Small intestine (tissue), 7 donors: ENCODE results near the gene SEL1L3. TPM values are rescaled to one million over a fixed set of nuclear protein-coding genes. Genes with fewer than 3 reads are reported as not detected.

Experiments used
- DNase-seq, 2 donors: peaks; one replicate each; pipeline versions ENCODE4 v3.0.0 to v3.0.0-alpha.2; 2013
- FAIRE-seq: peaks from 2 replicates; lab custom pipeline; 2012; peaks lifted over from hg19 to GRCh38; lab: Jason Lieb, UNC
- H3K27ac ChIP-seq, 3 donors: one replicate each; pipeline ENCODE4 v1.5.1; 2013; ENCODE audit warnings: low read length in 2 of 3, mild to moderate bottlenecking in 2 of 3, control low read depth in 1 of 3, inconsistent platforms in 1 of 3, low read depth in 1 of 3, moderate library complexity in 1 of 3
- H3K27me3 ChIP-seq, 3 donors: one replicate each; pipeline ENCODE4 v1.6.1; 2013; ENCODE audit warnings: low read length in 3 of 3, inconsistent platforms in 1 of 3; ENCODE audit not compliant: control insufficient read depth in 3 of 3, insufficient read depth in 3 of 3
- H3K36me3 ChIP-seq, 3 donors: one replicate each; pipeline ENCODE4 v1.6.1; 2013; ENCODE audit warnings: low read length in 3 of 3, inconsistent platforms in 1 of 3, low read depth in 1 of 3, mild to moderate bottlenecking in 1 of 3, moderate library complexity in 1 of 3; ENCODE audit not compliant: control insufficient read depth in 3 of 3, insufficient read depth in 2 of 3
- H3K4me1 ChIP-seq, 3 donors: one replicate each; pipeline ENCODE4 v1.6.1; 2013; ENCODE audit warnings: low read length in 2 of 3, inconsistent platforms in 1 of 3, low read depth in 1 of 3, mild to moderate bottlenecking in 1 of 3, moderate library complexity in 1 of 3; ENCODE audit not compliant: control insufficient read depth in 3 of 3, insufficient read depth in 2 of 3
- H3K4me3 ChIP-seq, 3 donors: one replicate each; pipeline ENCODE4 v1.5.1; 2013; ENCODE audit warnings: low read length in 3 of 3, control low read depth in 1 of 3, inconsistent platforms in 1 of 3, low read depth in 1 of 3, mild to moderate bottlenecking in 1 of 3, moderate library complexity in 1 of 3
- H3K9me3 ChIP-seq, 2 donors: one replicate each; pipeline ENCODE4 v1.6.1; 2013; ENCODE audit warnings: low read depth in 1 of 2, low read length in 1 of 2; ENCODE audit not compliant: control insufficient read depth in 2 of 2, insufficient read depth in 1 of 2
- WGBS, 3 donors: extraction: QIAGEN DNeasy Blood & Tissue Kit; methylation state at CpG; one replicate each; pipeline ENCODE4 v1.1.7; 2013; 5-methylcytosine and 5-hydroxymethylcytosine counted together
- polyA plus RNA-seq, 4 donors: library from polyadenylated mRNA; stranded (reverse) in 3 of 4; unstranded in 1 of 4; fragments of 200-250 nt in 3 of 4; fragments of 120-200 nt in 1 of 4; gene quantifications; one replicate each; pipeline versions ENCODE4 v1.2.1 to v1.2.3, GENCODE V29; 2013
- donor health status: healthy with polysubstance abuse.
- donor health status: control.
- donor health status: control.
- donor health status: Bipolar disorder and iron deficiency.
- donor health status: healthy.

The SEL1L3 gene
- polyA plus RNA-seq, 4 donors, result 42.7 to 77.5 (median 51.2) TPM

GRCh38 chr4:25769251-25769650, 93.5 kb downstream of the SEL1L3 start:
- H3K27ac ChIP-seq, result no peak overlapping the region
- H3K9me3 ChIP-seq, result no peaks in the 10 kb centered on the region
- H3K4me3 ChIP-seq, result no peak overlapping the region
- DNase-seq (no peak), FAIRE-seq (no peak)
- 61 to 68% (median 66%) methylated on average over 4 of the region's 4 CpGs for WGBS, 3 donors
- peaks cover 0 to 4% (median 0%) of the 10 kb centered on the region in 3 donors for H3K4me1 ChIP-seq
- no peaks in the 10 kb centered on the region for H3K27me3 ChIP-seq
- peaks cover 8 to 34% (median 31%) of the 10 kb centered on the region in 3 donors for H3K36me3 ChIP-seq

GRCh38 chr4:25767877-25768725, 94.7 kb downstream of the SEL1L3 start:
- H3K27ac ChIP-seq, result no peak overlapping the region
- H3K4me1 ChIP-seq, result peaks cover 0 to 4% (median 0%) of the 10 kb centered on the region in 3 donors
- WGBS, 3 donors, result 50 to 54% (median 52%) methylated on average over 8 of the region's 8 CpGs
- H3K36me3 ChIP-seq, result peaks cover 8 to 34% (median 29%) of the 10 kb centered on the region in 3 donors
- H3K4me3 ChIP-seq, result no peak overlapping the region
- FAIRE-seq, result no peak
- no peaks in the 10 kb centered on the region for H3K9me3 ChIP-seq
- H3K27me3 ChIP-seq, result no peaks in the 10 kb centered on the region
- peak; percentile 71 to 79 for DNase-seq

DNA sequence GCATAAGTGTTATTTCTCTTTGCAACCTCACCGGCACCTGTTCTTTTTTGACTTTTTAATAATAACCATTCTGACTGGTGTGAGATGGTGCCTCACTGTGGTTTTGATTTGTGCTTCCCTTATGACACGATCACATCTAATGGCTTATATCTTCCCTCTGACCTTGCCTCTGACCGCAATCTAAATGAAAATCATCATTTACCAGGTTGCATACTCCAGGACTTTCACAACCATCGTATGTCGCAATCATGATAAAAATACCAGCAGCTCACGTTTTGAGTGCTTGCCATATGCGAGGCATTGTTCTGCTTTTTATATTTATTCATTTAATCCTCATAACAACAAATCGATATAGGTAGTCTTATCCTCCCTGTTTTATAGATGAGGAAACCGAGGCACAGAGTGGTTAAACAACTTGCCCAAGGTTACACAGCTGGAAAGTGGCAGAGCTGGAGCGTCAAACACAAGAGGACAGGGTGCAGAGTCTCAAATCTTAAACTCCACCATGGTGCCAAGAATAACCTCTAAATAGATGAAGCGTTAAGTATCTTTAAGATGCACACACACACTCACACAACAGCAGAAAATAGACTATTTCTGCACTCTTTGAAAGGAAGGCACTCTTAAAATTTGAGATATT, 102.2 kb downstream of the SEL1L3 start:
- Histone ChIP-seq H3K36me3 (peaks cover 6 to 28% (median 27%) of the 10 kb centered on the region in 3 donors), H3K27ac (no peak overlapping the region), H3K4me3 (no peak overlapping the region), H3K9me3 (no peaks in the 10 kb centered on the region), H3K27me3 (no peaks in the 10 kb centered on the region), H3K4me1 (no peaks in the 10 kb centered on the region)
- DNase-seq, result peak in 1 of 2 donors; percentile 19
- WGBS, 3 donors, result 85 to 86% (median 86%) methylated on average over 11 of the region's 11 CpGs
- no peak for FAIRE-seq

DNA sequence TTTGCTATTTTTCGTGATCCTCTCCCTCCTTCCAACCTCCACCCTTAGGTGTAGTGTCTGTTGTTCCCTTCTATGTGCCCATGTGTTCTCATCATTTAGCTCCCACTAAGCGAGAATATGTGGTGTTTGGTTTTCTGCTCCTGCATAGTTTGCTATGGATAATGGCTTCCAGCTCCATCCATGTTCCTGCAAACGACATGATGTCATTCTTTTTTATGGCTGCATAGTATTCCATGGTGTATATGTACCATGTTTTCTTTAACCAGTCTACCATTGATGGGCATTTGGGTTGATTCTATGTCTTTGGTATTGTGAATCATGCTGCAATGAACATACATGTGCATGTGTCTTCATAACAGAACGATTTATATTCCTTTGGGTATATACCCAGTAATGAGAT, 102.7 kb downstream of the SEL1L3 start:
- no peak for FAIRE-seq
- no peaks in the 10 kb centered on the region for H3K27me3 ChIP-seq
- no peak overlapping the region for H3K27ac ChIP-seq
- DNase-seq, result no peak
- 95 to 97% (median 96%) methylated on average over 4 of the region's 4 CpGs for WGBS, 3 donors
- H3K36me3 ChIP-seq, result peaks cover 8 to 25% (median 23%) of the 10 kb centered on the region in 3 donors
- no peaks in the 10 kb centered on the region for H3K9me3 ChIP-seq
- H3K4me3 ChIP-seq, result no peak overlapping the region
- no peaks in the 10 kb centered on the region for H3K4me1 ChIP-seq

GRCh38 chr4:25759101-25759500, 103.7 kb downstream of the SEL1L3 start:
- no peak for FAIRE-seq
- 84 to 96% (median 90%) methylated on average over 8 of the region's 8 CpGs for WGBS, 3 donors
- Histone ChIP-seq H3K9me3 (no peaks in the 10 kb centered on the region), H3K4me3 (no peak overlapping the region), H3K27me3 (no peaks in the 10 kb centered on the region), H3K36me3 (peaks cover 6 to 24% (median 16%) of the 10 kb centered on the region in 3 donors), H3K27ac (no peak overlapping the region), H3K4me1 (no peaks in the 10 kb centered on the region)
- no peak for DNase-seq

- Histone ChIP-seq H3K9me3 (no peaks in the 10 kb centered on the region), H3K4me3 (no peak overlapping the region), H3K27me3 (no peaks in the 10 kb centered on the region), H3K27ac (no peak overlapping the region), H3K36me3 (peaks cover 6 to 32% (median 14%) of the 10 kb centered on the region in 3 donors), H3K4me1 (no peaks in the 10 kb centered on the region)
- DNase-seq, result no peak
- no peak for FAIRE-seq
- 94 to 97% (median 96%) methylated on average over 8 of the region's 8 CpGs for WGBS, 3 donors
Measured at GRCh38 chr4:25757452-25757851, 105.3 kb downstream of the SEL1L3 start.

DNA sequence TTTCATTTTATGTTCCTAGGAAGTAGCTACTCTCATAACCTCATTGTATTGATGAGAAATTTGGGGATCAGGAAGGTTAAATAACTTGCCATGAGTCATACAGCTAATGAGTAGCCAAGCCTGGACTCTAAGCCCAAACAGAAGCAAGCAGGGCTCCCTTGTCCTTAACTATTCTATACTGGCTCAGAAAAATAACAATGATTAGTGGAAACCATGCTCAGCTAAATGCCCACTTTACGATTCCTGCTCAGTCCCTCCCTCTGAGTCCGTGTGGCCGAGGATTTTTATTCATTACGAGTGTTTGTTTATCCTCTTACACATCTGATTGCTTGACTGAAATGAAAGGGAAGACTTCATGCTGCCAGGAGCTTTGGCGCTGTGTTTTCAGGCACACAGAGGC, 106.3 kb downstream of the SEL1L3 start:
- H3K4me3 ChIP-seq, result no peak overlapping the region
- H3K27me3 ChIP-seq, result no peaks in the 10 kb centered on the region
- no peak overlapping the region for H3K27ac ChIP-seq
- FAIRE-seq, result no peak
- peaks cover 6 to 32% (median 14%) of the 10 kb centered on the region in 3 donors for H3K36me3 ChIP-seq
- DNase-seq, result no peak
- H3K4me1 ChIP-seq, result no peaks in the 10 kb centered on the region
- no peaks in the 10 kb centered on the region for H3K9me3 ChIP-seq
- 64 to 81% (median 77%) methylated on average over 5 of the region's 5 CpGs for WGBS, 3 donors

GRCh38 chr4:25755911-25756310, 106.9 kb downstream of the SEL1L3 start:
- H3K4me1 ChIP-seq, result no peaks in the 10 kb centered on the region
- no peak overlapping the region for H3K4me3 ChIP-seq
- no peaks in the 10 kb centered on the region for H3K27me3 ChIP-seq
- FAIRE-seq (no peak), DNase-seq (no peak)
- H3K9me3 ChIP-seq, result no peaks in the 10 kb centered on the region
- H3K27ac ChIP-seq, result no peak overlapping the region
- 89 to 96% (median 90%) methylated on average over 9 of the region's 9 CpGs for WGBS, 3 donors
- peaks cover 5 to 32% (median 14%) of the 10 kb centered on the region in 3 donors for H3K36me3 ChIP-seq
